GM13977 (cell line): ENCODE measurements around the gene NEIL3.

ENCODE experiments used
- DNase-seq: peaks from one replicate; pipeline ENCODE4 v3.0.0; 2012; ENCODE audit warnings: low spot score
- CTCF ChIP-seq: IDR thresholded peaks from 2 replicates; pipeline ENCODE4 v1.5.1; 2012; ENCODE audit warnings: mild to moderate bottlenecking, control low read depth; ENCODE audit not compliant: insufficient read depth; ENCODE audit errors: extremely low read depth, missing control alignments
- in situ Hi-C: fragments of 300-500 bp; cut with MboI; formaldehyde crosslinking; loops from one replicate; pipeline ENCODE4 v1.12.0; 2022; ENCODE audit warnings: low sequenced_read_pairs, low pct_unique_long_range_greater_than_20kb, mixed read lengths, inconsistent platforms; ENCODE audit not compliant: unreplicated experiment

The NEIL3 gene

GRCh38 chr4:177285953-177286352, 23.7 kb upstream of the NEIL3 start:
- DNase-seq = no peak
- in situ Hi-C loops = no loop called here
- no peak for TF ChIP-seq CTCF

DNA sequence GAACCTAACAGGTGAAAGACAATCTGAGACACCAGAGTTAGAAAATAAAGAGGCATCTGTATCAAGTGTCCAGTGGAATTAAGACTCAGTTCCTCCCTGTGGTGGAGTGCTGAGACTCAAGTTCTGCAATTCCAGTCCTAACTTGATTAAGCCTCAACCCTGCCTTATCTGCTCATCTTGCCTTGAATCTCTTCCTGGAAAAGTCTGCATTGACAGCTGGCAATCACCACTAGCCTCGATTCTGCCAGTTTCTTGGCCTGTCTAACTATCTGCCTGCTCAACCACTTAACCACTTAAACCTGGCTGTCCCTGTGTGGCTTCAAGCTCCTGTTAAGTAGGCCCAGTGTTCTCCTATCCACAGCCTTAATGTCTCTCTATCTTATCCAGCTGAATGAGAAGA, 22.4 kb upstream of the NEIL3 start:
- in situ Hi-C loops = no loop called here
- DNase-seq = no peak
- TF ChIP-seq CTCF = no peak

- no peak for TF ChIP-seq CTCF
- no peak for DNase-seq
- in situ Hi-C loops = no loop called here
Measured at GRCh38 chr4:177288335-177288734, 21.3 kb upstream of the NEIL3 start.

GRCh38 chr4:177290780-177291179, 18.9 kb upstream of the NEIL3 start:
- in situ Hi-C loops = no loop called here
- TF ChIP-seq CTCF = no peak
- DNase-seq = no peak

DNA sequence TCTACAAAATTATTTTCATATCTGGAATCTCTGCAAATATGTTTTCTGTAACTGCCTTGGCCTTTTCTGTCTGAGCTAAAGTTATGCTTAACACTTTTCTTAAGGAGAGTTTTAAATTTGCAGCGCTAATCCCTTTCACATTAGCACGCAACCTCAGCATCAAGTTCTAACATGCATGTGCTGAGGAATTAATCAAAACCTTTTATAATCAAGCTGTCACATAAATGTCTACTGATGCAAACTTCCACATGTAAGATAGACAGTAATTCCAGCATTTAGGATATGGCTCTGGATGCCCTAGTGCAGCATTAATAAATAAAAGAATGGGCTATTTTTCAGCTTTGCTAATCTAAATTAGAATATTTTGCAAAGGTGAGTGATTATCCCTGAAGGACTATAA, 17.5 kb upstream of the NEIL3 start:
- no peak for TF ChIP-seq CTCF
- no peak for DNase-seq

DNA sequence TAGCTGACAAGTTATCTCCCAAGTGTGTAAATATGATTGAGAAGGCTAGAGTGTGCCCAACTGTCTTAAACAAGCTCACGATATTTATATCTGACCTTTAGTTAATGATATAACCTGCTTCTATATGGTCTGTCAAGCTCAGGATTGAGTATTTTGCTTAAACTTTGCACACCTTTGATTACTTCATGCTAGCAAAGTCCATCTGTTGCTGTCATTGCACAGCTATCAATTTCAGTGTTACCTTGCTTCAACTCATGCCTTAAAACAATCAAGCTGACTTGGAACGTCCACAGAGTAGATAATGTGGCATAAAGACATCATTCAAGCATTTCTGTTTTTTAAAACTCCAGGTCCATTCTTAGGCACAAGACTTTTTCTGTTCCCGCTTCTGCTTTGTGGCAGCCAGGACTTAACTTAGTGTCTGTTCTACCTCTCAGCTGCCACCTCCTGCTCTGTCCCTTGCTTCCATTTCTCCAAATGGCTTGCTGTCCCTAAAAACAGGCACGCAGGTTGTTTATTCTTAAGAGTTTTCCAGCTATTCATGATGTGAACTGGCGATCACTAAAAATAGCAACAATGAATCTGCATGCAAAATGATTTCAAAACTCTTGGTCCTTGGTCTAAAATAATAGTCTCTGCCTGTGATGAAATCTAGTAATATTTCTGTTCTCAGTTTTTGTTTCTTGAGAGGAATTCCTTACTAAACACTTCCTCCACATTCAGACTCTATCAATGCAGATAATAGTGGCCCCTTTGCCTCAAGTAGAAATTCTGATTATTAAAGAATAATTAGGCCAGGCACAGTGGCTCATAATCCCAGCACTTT, 16.3 kb upstream of the NEIL3 start:
- DNase-seq = no peak
- in situ Hi-C loops = no loop called here
- TF ChIP-seq CTCF = no peak

More for the DNA sequence above, 17.5 kb upstream of the NEIL3 start:
- in situ Hi-C loops = no loop called here
